HEK293 (cell line): ENCODE measurements around the gene CXCL12.

ENCODE experiments used
- CTCF ChIA-PET: fragments of 350-600 bp; formaldehyde crosslinking; extraction: SDS; loops from one replicate; lab custom pipeline; 2021; ENCODE audit warnings: antibody characterized with exemption; lab: Yijun Ruan, JAX
- POLR2A ChIA-PET: fragments of 300-600 bp; formaldehyde crosslinking; extraction: SDS; loops from one replicate; lab custom pipeline; 2020; ENCODE audit warnings: antibody characterized with exemption, inconsistent platforms; lab: Yijun Ruan, JAX
- H3K27ac ChIP-seq: fragments of 200-500 bp; sonication (Bioruptor generic); 2 replicates; pipeline ENCODE4 v1.5.1; 2014; ENCODE audit warnings: low read depth, low read length, control low read depth, inconsistent platforms; ENCODE audit errors: extremely low read depth
- H3K36me3 ChIP-seq, 2 experiments: fragments of 200-500 bp in 1 of 2; sonication (Bioruptor generic) in 1 of 2; 1 replicate in 1 of 2; 2 replicates in 1 of 2; pipeline ENCODE4 v1.5.1; 2014 to 2017; ENCODE audit warnings: inconsistent platforms in 2 of 2, low read length in 2 of 2; ENCODE audit not compliant: control insufficient read depth in 2 of 2, insufficient read depth in 1 of 2
- H3K4me1 ChIP-seq: fragments of 200-500 bp; sonication (Bioruptor generic); 2 replicates; pipeline ENCODE4 v1.5.1; 2014; ENCODE audit warnings: mild to moderate bottlenecking, low read length, inconsistent platforms; ENCODE audit not compliant: control insufficient read depth, insufficient read depth
- H3K4me3 ChIP-seq: 2 replicates; pipeline ENCODE4 v1.5.1; 2011; ENCODE audit warnings: low read depth, mild to moderate bottlenecking, control low read depth, low read length, moderate library complexity
- H3K9me3 ChIP-seq: fragments of 200-500 bp; sonication (Bioruptor generic); 2 replicates; pipeline ENCODE4 v1.5.1; 2014; ENCODE audit warnings: low read depth, low read length, inconsistent platforms; ENCODE audit not compliant: control insufficient read depth, insufficient read depth
- GLI2 ChIP-seq: fragments of 450-650 bp; formaldehyde crosslinking; IDR thresholded peaks from 2 replicates; pipeline ENCODE4; 2017; ENCODE audit warnings: missing biosample characterization, missing genetic modification characterization, low read depth, borderline replicate concordance
- KLF7 ChIP-seq: fragments of 450-650 bp; formaldehyde crosslinking; IDR thresholded peaks from 2 replicates; pipeline ENCODE4 v1.5.1; 2016; ENCODE audit warnings: missing biosample characterization, missing genetic modification characterization, borderline replicate concordance
- KLF9 ChIP-seq: fragments of 450-650 bp; formaldehyde crosslinking; IDR thresholded peaks from 2 replicates; pipeline ENCODE4 v1.5.1; 2016; ENCODE audit warnings: missing biosample characterization, missing genetic modification characterization, low read depth
- REPIN1 ChIP-seq: fragments of 450-650 bp; formaldehyde crosslinking; IDR thresholded peaks from 2 replicates; pipeline ENCODE4 v1.5.1; 2017; ENCODE audit warnings: missing biosample characterization, missing genetic modification characterization, low read depth
- SCRT2 ChIP-seq: fragments of 450-650 bp; formaldehyde crosslinking; IDR thresholded peaks from 2 replicates; pipeline ENCODE4 v1.5.1; 2016; ENCODE audit warnings: missing biosample characterization, missing genetic modification characterization
- SP2 ChIP-seq: fragments of 450-650 bp; formaldehyde crosslinking; IDR thresholded peaks from 2 replicates; pipeline ENCODE4 v1.5.1; 2016; ENCODE audit warnings: missing biosample characterization, missing genetic modification characterization
- SP7 ChIP-seq: fragments of 450-650 bp; formaldehyde crosslinking; IDR thresholded peaks from 2 replicates; pipeline ENCODE4 v1.5.1; 2016; ENCODE audit warnings: missing biosample characterization, missing genetic modification characterization
- TCF7L2 ChIP-seq: IDR thresholded peaks from 2 replicates; pipeline ENCODE4 v1.6.1; 2011; ENCODE audit warnings: low read depth, mild to moderate bottlenecking, inconsistent platforms, low read length, moderate library complexity, borderline replicate concordance
- ZBTB20 ChIP-seq: fragments of 450-650 bp; formaldehyde crosslinking; IDR thresholded peaks from 2 replicates; pipeline ENCODE4 v1.5.1; 2016; ENCODE audit warnings: missing biosample characterization, missing genetic modification characterization
- ZNF175 ChIP-seq: fragments of 450-650 bp; formaldehyde crosslinking; IDR thresholded peaks from 2 replicates; pipeline ENCODE4 v1.5.1; 2016; ENCODE audit warnings: missing biosample characterization, missing genetic modification characterization
- ZNF311 ChIP-seq: fragments of 450-650 bp; formaldehyde crosslinking; IDR thresholded peaks from 2 replicates; pipeline ENCODE4 v1.5.1; 2017; ENCODE audit warnings: missing biosample characterization, missing genetic modification characterization, borderline replicate concordance
- ZNF324 ChIP-seq: fragments of 450-650 bp; formaldehyde crosslinking; IDR thresholded peaks from 2 replicates; pipeline ENCODE4 v1.5.1; 2016; ENCODE audit warnings: missing biosample characterization, missing genetic modification characterization
- ZNF335 ChIP-seq: fragments of 450-650 bp; formaldehyde crosslinking; conservative IDR thresholded peaks from 2 replicates; pipeline ENCODE4 v1.5.1; 2016; ENCODE audit warnings: missing biosample characterization, missing genetic modification characterization
- ZNF426 ChIP-seq: fragments of 450-650 bp; formaldehyde crosslinking; IDR thresholded peaks from 2 replicates; pipeline ENCODE4 v1.5.1; 2017; ENCODE audit warnings: missing biosample characterization, missing genetic modification characterization, mild to moderate bottlenecking, inconsistent platforms, moderate library complexity
- ZNF48 ChIP-seq: fragments of 450-650 bp; formaldehyde crosslinking; IDR thresholded peaks from 2 replicates; pipeline ENCODE4 v1.5.1; 2016; ENCODE audit warnings: missing biosample characterization, missing genetic modification characterization
- ZNF521 ChIP-seq: fragments of 450-650 bp; formaldehyde crosslinking; IDR thresholded peaks from 2 replicates; pipeline ENCODE4 v1.5.1; 2017; ENCODE audit warnings: missing biosample characterization, mild to moderate bottlenecking, missing genetic modification characterization
- ZNF621 ChIP-seq: fragments of 450-650 bp; formaldehyde crosslinking; IDR thresholded peaks from 2 replicates; pipeline ENCODE4 v1.5.1; 2017; ENCODE audit warnings: missing biosample characterization, missing genetic modification characterization
- ZXDB ChIP-seq: fragments of 450-650 bp; formaldehyde crosslinking; IDR thresholded peaks from 2 replicates; pipeline ENCODE4 v1.5.1; 2016; ENCODE audit warnings: missing biosample characterization, missing genetic modification characterization
- TF ChIP-seq, protein P1 (sequence below): fragments of 450-650 bp; formaldehyde crosslinking; IDR thresholded peaks from 2 replicates; pipeline ENCODE4 v1.5.1; 2017; ENCODE audit warnings: missing biosample characterization, missing genetic modification characterization
- TF ChIP-seq, protein P2 (sequence below): fragments of 450-650 bp; formaldehyde crosslinking; IDR thresholded peaks from 2 replicates; pipeline ENCODE4 v1.5.1; 2016; ENCODE audit warnings: missing biosample characterization, missing genetic modification characterization, borderline replicate concordance
- TF ChIP-seq, protein P3 (sequence below): fragments of 450-650 bp; formaldehyde crosslinking; IDR thresholded peaks from 2 replicates; pipeline ENCODE4 v1.5.1; 2016; ENCODE audit warnings: missing biosample characterization, missing genetic modification characterization
- TF ChIP-seq, protein P4 (sequence below): IDR thresholded peaks from 2 replicates; pipeline ENCODE4 v1.6.1; 2011; ENCODE audit warnings: mild to moderate bottlenecking, low read depth, low read length, borderline replicate concordance

CXCL12 gene

DNA sequence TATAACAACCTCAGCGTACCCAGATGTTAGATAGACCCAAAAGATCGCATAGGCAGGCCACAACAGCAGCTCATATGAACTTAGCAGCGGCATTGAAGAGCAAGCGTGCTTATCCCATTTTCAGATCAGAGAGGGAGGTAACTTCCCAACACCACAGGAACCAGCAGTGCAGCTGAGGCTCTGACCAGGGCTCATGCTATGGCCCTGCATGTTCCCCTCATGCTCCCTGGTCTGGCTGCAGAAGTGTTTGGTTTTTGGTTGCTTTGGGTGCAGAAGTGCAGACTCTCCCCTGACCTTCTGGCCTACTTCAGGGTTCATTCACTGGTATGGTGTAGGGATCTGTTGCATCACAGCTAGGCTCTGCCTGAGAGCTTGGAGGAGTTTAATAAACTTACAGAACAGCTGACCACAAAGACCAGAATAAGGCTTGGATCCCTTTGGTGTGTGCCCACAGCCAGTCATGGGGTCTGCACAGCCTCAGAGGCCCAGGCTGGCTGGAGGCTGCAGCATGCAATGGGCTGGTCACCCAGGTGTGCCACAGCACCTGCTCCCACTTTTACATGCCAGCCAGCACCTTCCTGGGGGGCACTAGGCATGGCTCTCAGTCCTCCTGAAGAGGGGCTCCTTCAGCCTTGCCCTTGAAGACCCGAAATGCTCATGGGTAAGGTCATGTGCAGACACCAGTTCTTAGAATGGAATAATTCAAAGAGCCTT lies 9.1 kb upstream of the CXCL12 start:
- Histone ChIP-seq H3K36me3 (no peaks in the 10 kb centered on the region), H3K4me3 (no peak overlapping the region), H3K9me3 (no peaks in the 10 kb centered on the region), H3K27ac (no peak overlapping the region; the same call in 1 of the 2 replicates), H3K4me1 (peaks cover 7% of the 10 kb centered on the region)
- no peak for TF ChIP-seq GLI2
- TF ChIP-seq, protein P1, sequence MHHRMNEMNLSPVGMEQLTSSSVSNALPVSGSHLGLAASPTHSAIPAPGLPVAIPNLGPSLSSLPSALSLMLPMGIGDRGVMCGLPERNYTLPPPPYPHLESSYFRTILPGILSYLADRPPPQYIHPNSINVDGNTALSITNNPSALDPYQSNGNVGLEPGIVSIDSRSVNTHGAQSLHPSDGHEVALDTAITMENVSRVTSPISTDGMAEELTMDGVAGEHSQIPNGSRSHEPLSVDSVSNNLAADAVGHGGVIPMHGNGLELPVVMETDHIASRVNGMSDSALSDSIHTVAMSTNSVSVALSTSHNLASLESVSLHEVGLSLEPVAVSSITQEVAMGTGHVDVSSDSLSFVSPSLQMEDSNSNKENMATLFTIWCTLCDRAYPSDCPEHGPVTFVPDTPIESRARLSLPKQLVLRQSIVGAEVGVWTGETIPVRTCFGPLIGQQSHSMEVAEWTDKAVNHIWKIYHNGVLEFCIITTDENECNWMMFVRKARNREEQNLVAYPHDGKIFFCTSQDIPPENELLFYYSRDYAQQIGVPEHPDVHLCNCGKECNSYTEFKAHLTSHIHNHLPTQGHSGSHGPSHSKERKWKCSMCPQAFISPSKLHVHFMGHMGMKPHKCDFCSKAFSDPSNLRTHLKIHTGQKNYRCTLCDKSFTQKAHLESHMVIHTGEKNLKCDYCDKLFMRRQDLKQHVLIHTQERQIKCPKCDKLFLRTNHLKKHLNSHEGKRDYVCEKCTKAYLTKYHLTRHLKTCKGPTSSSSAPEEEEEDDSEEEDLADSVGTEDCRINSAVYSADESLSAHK (tag by site-specific recombination), result no peak
- TF ChIP-seq, protein P2, sequence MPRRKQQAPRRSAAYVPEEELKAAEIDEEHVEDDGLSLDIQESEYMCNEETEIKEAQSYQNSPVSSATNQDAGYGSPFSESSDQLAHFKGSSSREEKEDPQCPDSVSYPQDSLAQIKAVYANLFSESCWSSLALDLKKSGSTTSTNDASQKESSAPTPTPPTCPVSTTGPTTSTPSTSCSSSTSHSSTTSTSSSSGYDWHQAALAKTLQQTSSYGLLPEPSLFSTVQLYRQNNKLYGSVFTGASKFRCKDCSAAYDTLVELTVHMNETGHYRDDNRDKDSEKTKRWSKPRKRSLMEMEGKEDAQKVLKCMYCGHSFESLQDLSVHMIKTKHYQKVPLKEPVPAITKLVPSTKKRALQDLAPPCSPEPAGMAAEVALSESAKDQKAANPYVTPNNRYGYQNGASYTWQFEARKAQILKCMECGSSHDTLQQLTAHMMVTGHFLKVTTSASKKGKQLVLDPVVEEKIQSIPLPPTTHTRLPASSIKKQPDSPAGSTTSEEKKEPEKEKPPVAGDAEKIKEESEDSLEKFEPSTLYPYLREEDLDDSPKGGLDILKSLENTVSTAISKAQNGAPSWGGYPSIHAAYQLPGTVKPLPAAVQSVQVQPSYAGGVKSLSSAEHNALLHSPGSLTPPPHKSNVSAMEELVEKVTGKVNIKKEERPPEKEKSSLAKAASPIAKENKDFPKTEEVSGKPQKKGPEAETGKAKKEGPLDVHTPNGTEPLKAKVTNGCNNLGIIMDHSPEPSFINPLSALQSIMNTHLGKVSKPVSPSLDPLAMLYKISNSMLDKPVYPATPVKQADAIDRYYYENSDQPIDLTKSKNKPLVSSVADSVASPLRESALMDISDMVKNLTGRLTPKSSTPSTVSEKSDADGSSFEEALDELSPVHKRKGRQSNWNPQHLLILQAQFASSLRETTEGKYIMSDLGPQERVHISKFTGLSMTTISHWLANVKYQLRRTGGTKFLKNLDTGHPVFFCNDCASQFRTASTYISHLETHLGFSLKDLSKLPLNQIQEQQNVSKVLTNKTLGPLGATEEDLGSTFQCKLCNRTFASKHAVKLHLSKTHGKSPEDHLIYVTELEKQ, result no peak
- TF ChIP-seq ZNF48, result no peak
- no peak for TF ChIP-seq ZNF335 (tag by site-specific recombination)
- no peak for TF ChIP-seq ZNF324
- TF ChIP-seq KLF7 (tag by site-specific recombination), result no peak
- POLR2A ChIA-PET, result no interaction called here
- CTCF ChIA-PET, result interaction anchor here (0.6 to 1.1 kb wide), 3 partner anchors 464 to 1112 kb away, joined by 3 to 4 read pairs (median 4); no protein-coding TSS in a partner anchor

DNA sequence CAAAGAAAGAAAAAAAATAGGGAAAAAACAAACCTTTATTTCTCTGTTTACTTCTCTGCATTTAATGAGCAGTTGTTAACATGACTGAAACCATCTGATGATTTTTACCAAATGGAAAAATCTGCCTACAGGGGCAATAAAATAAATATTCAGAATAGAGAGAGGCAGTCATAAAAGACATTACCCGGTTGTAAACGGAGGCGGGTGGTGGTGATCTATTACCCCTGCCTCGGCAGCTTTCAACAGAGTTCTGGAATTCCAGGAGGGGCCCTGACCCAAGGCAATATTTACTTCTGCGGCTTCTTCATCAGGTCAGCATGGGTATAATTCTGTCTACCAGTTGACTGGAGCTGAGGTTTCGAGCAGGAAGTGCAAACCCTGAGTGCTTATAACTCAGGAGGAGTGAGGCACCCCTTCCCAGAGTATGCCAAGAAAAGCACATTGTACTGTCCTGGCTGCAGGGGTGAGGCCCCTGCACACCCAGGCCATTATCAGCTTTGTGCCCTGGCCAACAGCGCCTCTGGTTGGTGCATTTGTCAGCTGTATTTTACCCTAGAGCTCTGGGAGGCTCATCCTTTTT lies 8.2 kb upstream of the CXCL12 start:
- CTCF ChIA-PET, result interaction anchor here (0.6 to 1.1 kb wide), 3 partner anchors 465 to 760 kb away, joined by 3 to 4 read pairs (median 3); no protein-coding TSS in a partner anchor
- no peaks in the 10 kb centered on the region for H3K9me3 ChIP-seq
- no peak overlapping the region for H3K27ac ChIP-seq
- peaks cover 7% of the 10 kb centered on the region for H3K4me1 ChIP-seq
- POLR2A ChIA-PET, result no interaction called here
- H3K36me3 ChIP-seq, result no peaks in the 10 kb centered on the region
- no peak overlapping the region for H3K4me3 ChIP-seq
- no peak for TF ChIP-seq ZXDB
- no peak for TF ChIP-seq ZNF426
- no peak for TF ChIP-seq ZNF621 (tag by site-specific recombination)
- no peak for TF ChIP-seq REPIN1
- TF ChIP-seq, protein P3, sequence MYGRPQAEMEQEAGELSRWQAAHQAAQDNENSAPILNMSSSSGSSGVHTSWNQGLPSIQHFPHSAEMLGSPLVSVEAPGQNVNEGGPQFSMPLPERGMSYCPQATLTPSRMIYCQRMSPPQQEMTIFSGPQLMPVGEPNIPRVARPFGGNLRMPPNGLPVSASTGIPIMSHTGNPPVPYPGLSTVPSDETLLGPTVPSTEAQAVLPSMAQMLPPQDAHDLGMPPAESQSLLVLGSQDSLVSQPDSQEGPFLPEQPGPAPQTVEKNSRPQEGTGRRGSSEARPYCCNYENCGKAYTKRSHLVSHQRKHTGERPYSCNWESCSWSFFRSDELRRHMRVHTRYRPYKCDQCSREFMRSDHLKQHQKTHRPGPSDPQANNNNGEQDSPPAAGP (tag by site-specific recombination), result no peak
- no peak for TF ChIP-seq SP2 (tag by site-specific recombination)
- TF ChIP-seq, protein P1 (tag by site-specific recombination), result peak; percentile 77
- TF ChIP-seq ZNF175 (tag by site-specific recombination), result no peak
- TF ChIP-seq SP7 (tag by site-specific recombination), result peak; percentile 63; the same call in 1 of the 2 replicates
- TF ChIP-seq KLF9, result no peak
- TF ChIP-seq, protein P4, sequence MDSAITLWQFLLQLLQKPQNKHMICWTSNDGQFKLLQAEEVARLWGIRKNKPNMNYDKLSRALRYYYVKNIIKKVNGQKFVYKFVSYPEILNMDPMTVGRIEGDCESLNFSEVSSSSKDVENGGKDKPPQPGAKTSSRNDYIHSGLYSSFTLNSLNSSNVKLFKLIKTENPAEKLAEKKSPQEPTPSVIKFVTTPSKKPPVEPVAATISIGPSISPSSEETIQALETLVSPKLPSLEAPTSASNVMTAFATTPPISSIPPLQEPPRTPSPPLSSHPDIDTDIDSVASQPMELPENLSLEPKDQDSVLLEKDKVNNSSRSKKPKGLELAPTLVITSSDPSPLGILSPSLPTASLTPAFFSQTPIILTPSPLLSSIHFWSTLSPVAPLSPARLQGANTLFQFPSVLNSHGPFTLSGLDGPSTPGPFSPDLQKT, result no peak
- no peak for TF ChIP-seq SCRT2
- TF ChIP-seq ZBTB20 (tag by site-specific recombination), result no peak
- no peak for TF ChIP-seq ZNF521
- no peak for TF ChIP-seq TCF7L2
- TF ChIP-seq ZNF311 (tag by site-specific recombination), result no peak
